Cardiac muscle cell (in vitro differentiated cells and primary cell): ENCODE data around the gene MARCHF9. TPM values are rescaled to one million over a fixed set of nuclear protein-coding genes. Genes with fewer than 3 reads are reported as not detected.

ENCODE experiments used
- DNase-seq, 2 donors: peaks; one replicate each; pipeline versions ENCODE4 v3.0.0 to v3.0.0-alpha.2; 2010 to 2017; ENCODE audit warnings: low read depth in 1 of 2, low spot score in 1 of 2
- H3K27ac ChIP-seq: fragments of 200-600 bp; sonication (generic); 2 replicates; pipeline ENCODE4 v1.5.1; 2016
- H3K27me3 ChIP-seq: fragments of 200-600 bp; sonication (generic); 2 replicates; pipeline ENCODE4 v1.6.0; 2016; ENCODE audit warnings: control low read depth
- H3K36me3 ChIP-seq: fragments of 200-600 bp; sonication (generic); 2 replicates; pipeline ENCODE4 v1.5.1; 2016; ENCODE audit warnings: control low read depth
- H3K4me1 ChIP-seq: fragments of 200-600 bp; sonication (generic); 2 replicates; pipeline ENCODE4 v1.8.1; 2017; ENCODE audit warnings: low read depth, mild to moderate bottlenecking, mixed run types
- H3K4me3 ChIP-seq: fragments of 200-600 bp; sonication (generic); 2 replicates; pipeline ENCODE4 v1.5.1; 2016; ENCODE audit warnings: mild to moderate bottlenecking
- H3K9me3 ChIP-seq: fragments of 200-600 bp; sonication (generic); 2 replicates; pipeline ENCODE4 v1.5.1; 2017; ENCODE audit warnings: low read depth, mild to moderate bottlenecking, control low read depth
- CTCF ChIP-seq: IDR thresholded peaks from 2 replicates; pipeline ENCODE4 v1.5.1; 2012; ENCODE audit warnings: low read depth, mild to moderate bottlenecking, low read length
- polyA plus RNA-seq: library from polyadenylated mRNA; unstranded; fragments of >200 nt; fragmentation: Nextera tagmentation; extraction: Ambion mirVana; gene quantifications from 2 replicates; pipeline ENCODE4 v1.2.1, GENCODE V29; 2016
- total RNA-seq: library from RNA; depleted of rRNA; stranded (reverse); fragments of >200 nt; gene quantifications from 2 replicates; pipeline ENCODE4 v1.2.3, GENCODE V29; 2016

MARCHF9 gene
- total and polyA plus RNA-seq, 2 experiments from 2014 or later = 9.0 to 21.9 TPM

- Histone ChIP-seq H3K4me3 (no peak overlapping the region), H3K4me1 (peaks cover 4% of the 10 kb centered on the region), H3K9me3 (no peaks in the 10 kb centered on the region), H3K27ac (no peak overlapping the region), H3K36me3 (peaks cover 7% of the 10 kb centered on the region), H3K27me3 (peaks cover 62% of the 10 kb centered on the region)
- no peak for TF ChIP-seq CTCF
- no peak for DNase-seq
These were observed 30.6 kb upstream of the MARCHF9 start for GRCh38 chr12:57724003-57724935.

- no peak for DNase-seq
- Histone ChIP-seq H3K27me3 (peaks cover 71% of the 10 kb centered on the region), H3K9me3 (no peaks in the 10 kb centered on the region), H3K4me3 (no peak overlapping the region), H3K27ac (no peak overlapping the region), H3K4me1 (peaks cover 4% of the 10 kb centered on the region), H3K36me3 (peaks cover under 1% of the 10 kb centered on the region)
- TF ChIP-seq CTCF = no peak
These were observed 29.8 kb upstream of the MARCHF9 start for GRCh38 chr12:57724936-57725740.

DNA sequence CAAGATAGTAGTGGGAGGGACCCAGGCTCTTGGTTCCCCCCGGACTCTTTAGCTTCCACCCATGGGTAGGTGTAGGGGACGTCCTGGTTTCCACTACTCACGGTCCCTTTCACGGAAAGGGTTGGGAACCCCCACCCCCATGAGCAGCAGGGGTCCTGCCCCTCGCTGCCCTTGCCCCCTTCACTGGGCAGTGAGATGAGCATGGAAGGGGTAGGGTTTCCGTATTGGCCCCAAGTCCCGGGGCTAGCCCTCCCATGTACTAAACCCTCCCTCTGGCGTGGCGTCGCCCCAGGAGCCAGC, 29.1 kb upstream of the MARCHF9 start:
- Histone ChIP-seq H3K9me3 (no peaks in the 10 kb centered on the region), H3K27ac (no peak overlapping the region), H3K36me3 (no peaks in the 10 kb centered on the region), H3K4me1 (peaks cover 4% of the 10 kb centered on the region), H3K27me3 (peaks cover 77% of the 10 kb centered on the region), H3K4me3 (peak overlapping the region; percentile 20)
- TF ChIP-seq CTCF = no peak
- DNase-seq = no peak

DNA sequence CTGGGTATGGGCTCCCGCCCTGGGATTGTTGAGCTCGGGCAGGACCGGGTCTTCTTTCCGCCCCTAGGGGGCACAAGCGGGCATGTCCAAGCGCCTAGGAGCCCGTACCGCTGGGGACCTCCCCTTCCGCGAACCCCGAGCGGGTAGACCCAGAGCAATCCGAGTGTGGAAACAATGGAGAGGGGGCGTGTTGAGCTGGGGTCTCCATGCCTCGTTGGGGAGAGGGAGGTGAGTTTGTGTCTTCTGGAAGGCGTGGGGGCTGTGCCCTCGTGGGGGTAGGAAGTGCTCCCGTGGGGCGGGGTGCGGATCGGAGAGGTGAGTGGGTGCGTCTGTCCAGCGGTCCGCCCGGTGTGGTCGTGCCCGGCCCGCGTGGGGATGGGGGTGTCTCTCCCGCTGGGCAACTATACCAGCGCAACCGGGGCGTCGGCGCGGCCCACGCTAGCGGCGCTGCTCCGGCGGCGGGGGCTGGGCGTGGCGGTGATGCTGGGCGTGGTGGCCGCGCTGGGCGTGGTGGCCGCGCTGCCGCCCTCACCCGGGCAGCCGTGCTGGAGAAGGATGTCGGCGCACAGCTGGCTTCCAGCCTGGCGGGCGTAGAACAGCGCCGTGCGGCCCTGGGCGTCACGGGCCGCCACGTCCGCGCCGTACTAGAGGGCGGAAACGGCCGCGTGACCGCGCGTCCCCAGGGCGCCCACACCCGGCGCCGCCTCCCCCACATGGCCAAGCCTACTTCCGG, 28.6 kb upstream of the MARCHF9 start:
- peak overlapping the region; percentile 20 for H3K4me3 ChIP-seq
- DNase-seq = peak; percentile 69 to 87
- no peaks in the 10 kb centered on the region for H3K9me3 ChIP-seq
- no peak overlapping the region for H3K27ac ChIP-seq
- H3K4me1 ChIP-seq = peaks cover 4% of the 10 kb centered on the region
- H3K36me3 ChIP-seq = no peaks in the 10 kb centered on the region
- TF ChIP-seq CTCF = peak; percentile 88
- H3K27me3 ChIP-seq = peaks cover 82% of the 10 kb centered on the region
